Hepatocyte (in vitro differentiated cells): ENCODE results near the gene FARP1. TPM values are rescaled to one million over a fixed set of nuclear protein-coding genes. Genes with fewer than 3 reads are reported as not detected.

Source experiments
- DNase-seq: peaks from one replicate; pipeline ENCODE4 v3.0.0-alpha.2; 2016; ENCODE audit warnings: low spot score
- H2AFZ ChIP-seq: fragments of 200-600 bp; sonication (generic); 2 replicates; pipeline ENCODE4 v1.6.0; 2016; ENCODE audit warnings: antibody characterized with exemption, mild to moderate bottlenecking
- H3K27ac ChIP-seq: fragments of 200-600 bp; sonication (generic); 2 replicates; pipeline ENCODE4 v1.5.1; 2016; ENCODE audit warnings: mild to moderate bottlenecking
- H3K27me3 ChIP-seq: fragments of 200-600 bp; sonication (generic); 2 replicates; pipeline ENCODE4 v1.6.1; 2016
- H3K36me3 ChIP-seq: fragments of 200-600 bp; sonication (generic); replicated peaks from 2 replicates; pipeline ENCODE4 v1.5.1; 2016; ENCODE audit warnings: low read depth; ENCODE audit not compliant: insufficient read depth
- H3K4me1 ChIP-seq: fragments of 200-600 bp; sonication (generic); 2 replicates; pipeline ENCODE4 v1.5.1; 2016; ENCODE audit warnings: mild to moderate bottlenecking, moderate library complexity; ENCODE audit not compliant: insufficient read depth
- H3K4me2 ChIP-seq: fragments of 200-600 bp; sonication (generic); 2 replicates; pipeline ENCODE4 v1.6.0; 2016
- H3K4me3 ChIP-seq: fragments of 200-600 bp; sonication (generic); 2 replicates; pipeline ENCODE4 v1.5.1; 2016; ENCODE audit warnings: mild to moderate bottlenecking
- H3K79me2 ChIP-seq: fragments of 200-600 bp; sonication (generic); 2 replicates; pipeline ENCODE4 v1.6.0; 2017; ENCODE audit warnings: mild to moderate bottlenecking
- H3K9me2 ChIP-seq: fragments of 200-600 bp; sonication (generic); replicated peaks from 2 replicates; pipeline ENCODE4 v1.6.0; 2017; ENCODE audit warnings: mild to moderate bottlenecking; ENCODE audit not compliant: insufficient read depth
- H3K9me3 ChIP-seq: fragments of 200-600 bp; sonication (generic); 2 replicates; pipeline ENCODE4 v1.5.1; 2016; ENCODE audit warnings: low read depth, mild to moderate bottlenecking
- H4K20me1 ChIP-seq: fragments of 200-600 bp; sonication (generic); 2 replicates; pipeline ENCODE4 v1.6.0; 2016; ENCODE audit warnings: mild to moderate bottlenecking; ENCODE audit not compliant: insufficient read depth, poor library complexity, severe bottlenecking
- EZH2 ChIP-seq: fragments of 200-600 bp; sonication (generic); IDR thresholded peaks from 2 replicates; pipeline ENCODE4 v1.6.1; 2016; ENCODE audit warnings: antibody characterized with exemption, mild to moderate bottlenecking, borderline replicate concordance
- EZH2phosphoT487 ChIP-seq: fragments of 200-600 bp; sonication (generic); IDR thresholded peaks from one replicate; pipeline ENCODE4 v1.6.1; 2018; ENCODE audit warnings: antibody characterized with exemption, mild to moderate bottlenecking, low read depth, moderate library complexity; ENCODE audit not compliant: unreplicated experiment, severe bottlenecking
- WGBS: methylation state at CpG from one replicate; pipeline ENCODE4 v1.1.6; 2016; ENCODE audit warnings: low lambda C conversion rate; ENCODE audit errors: missing lambda C conversion rate; 5-methylcytosine and 5-hydroxymethylcytosine counted together
- polyA plus RNA-seq: library from polyadenylated mRNA; unstranded; fragments of >200 nt; fragmentation: Nextera tagmentation; extraction: Ambion mirVana; gene quantifications from 2 replicates; pipeline ENCODE4 v1.2.1, GENCODE V29; 2016
- total RNA-seq: library from RNA; depleted of rRNA; stranded (reverse); fragments of >200 nt; gene quantifications from 2 replicates; pipeline ENCODE4 v1.2.3, GENCODE V29; 2014
- TF ChIP-seq, protein P1 (sequence below): fragments of 200-600 bp; sonication (generic); IDR thresholded peaks from 2 replicates; pipeline ENCODE4 v1.5.1; 2016; ENCODE audit warnings: antibody characterized with exemption, mild to moderate bottlenecking; ENCODE audit not compliant: poor library complexity

FARP1 gene
- total and polyA plus RNA-seq, 2 experiments from 2014 or later = 35.5 to 68.7 TPM

DNA sequence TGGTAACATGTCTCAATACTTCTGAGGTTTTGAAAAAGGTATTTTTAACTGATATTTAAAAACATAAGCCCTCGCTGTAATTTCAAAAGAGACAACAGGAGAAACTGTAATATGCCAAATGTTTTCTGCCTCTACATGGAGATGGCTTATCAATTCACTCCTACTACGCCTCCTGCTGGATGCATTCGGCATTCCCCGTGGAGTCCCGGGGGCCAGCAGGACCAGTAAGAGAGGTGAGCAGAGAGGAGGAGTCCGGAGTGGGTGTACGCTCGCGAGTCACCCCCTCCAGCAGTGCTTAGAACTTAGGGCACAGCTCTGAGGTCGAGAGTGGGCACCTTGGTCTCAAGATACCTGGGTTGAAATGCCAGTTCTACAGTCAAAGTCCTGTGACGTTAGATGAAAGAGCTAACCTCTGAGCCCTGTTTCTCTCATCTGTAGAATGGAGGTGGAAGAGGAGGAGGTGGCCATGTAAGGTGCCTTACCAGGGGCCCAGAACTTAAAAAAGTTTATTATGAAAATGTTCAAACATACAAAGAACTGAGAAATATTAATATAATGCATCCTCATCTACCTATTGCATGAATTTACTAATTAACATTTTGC lies 323.8 kb downstream of the FARP1 start:
- no peaks in the 10 kb centered on the region for H3K36me3 ChIP-seq
- peaks cover 48% of the 10 kb centered on the region for H3K79me2 ChIP-seq
- H3K27me3 ChIP-seq = no peaks in the 10 kb centered on the region
- H3K9me2 ChIP-seq = no peaks in the 10 kb centered on the region
- no peak overlapping the region for H3K27ac ChIP-seq
- H2AFZ ChIP-seq = no peak overlapping the region
- no peak overlapping the region for H3K4me2 ChIP-seq
- no peak for TF ChIP-seq EZH2phosphoT487
- TF ChIP-seq, protein P1, sequence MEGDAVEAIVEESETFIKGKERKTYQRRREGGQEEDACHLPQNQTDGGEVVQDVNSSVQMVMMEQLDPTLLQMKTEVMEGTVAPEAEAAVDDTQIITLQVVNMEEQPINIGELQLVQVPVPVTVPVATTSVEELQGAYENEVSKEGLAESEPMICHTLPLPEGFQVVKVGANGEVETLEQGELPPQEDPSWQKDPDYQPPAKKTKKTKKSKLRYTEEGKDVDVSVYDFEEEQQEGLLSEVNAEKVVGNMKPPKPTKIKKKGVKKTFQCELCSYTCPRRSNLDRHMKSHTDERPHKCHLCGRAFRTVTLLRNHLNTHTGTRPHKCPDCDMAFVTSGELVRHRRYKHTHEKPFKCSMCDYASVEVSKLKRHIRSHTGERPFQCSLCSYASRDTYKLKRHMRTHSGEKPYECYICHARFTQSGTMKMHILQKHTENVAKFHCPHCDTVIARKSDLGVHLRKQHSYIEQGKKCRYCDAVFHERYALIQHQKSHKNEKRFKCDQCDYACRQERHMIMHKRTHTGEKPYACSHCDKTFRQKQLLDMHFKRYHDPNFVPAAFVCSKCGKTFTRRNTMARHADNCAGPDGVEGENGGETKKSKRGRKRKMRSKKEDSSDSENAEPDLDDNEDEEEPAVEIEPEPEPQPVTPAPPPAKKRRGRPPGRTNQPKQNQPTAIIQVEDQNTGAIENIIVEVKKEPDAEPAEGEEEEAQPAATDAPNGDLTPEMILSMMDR = peak; percentile 53
- no peak for DNase-seq
- H3K9me3 ChIP-seq = no peaks in the 10 kb centered on the region
- H3K4me1 ChIP-seq = no peaks in the 10 kb centered on the region
- peaks cover 2% of the 10 kb centered on the region for H4K20me1 ChIP-seq
- H3K4me3 ChIP-seq = no peak overlapping the region
- 68% methylated on average over 11 of the region's 11 CpGs for WGBS

GRCh38 chr13:98467263-98467985 lies 324.5 kb downstream of the FARP1 start:
- no peak overlapping the region for H3K27ac ChIP-seq
- H3K4me2 ChIP-seq = no peak overlapping the region
- no peak for DNase-seq

GRCh38 chr13:98468361-98468760 lies 325.5 kb downstream of the FARP1 start:
- peaks cover 41% of the 10 kb centered on the region for H3K79me2 ChIP-seq
- H3K27ac ChIP-seq = no peak overlapping the region
- no peak overlapping the region for H3K4me2 ChIP-seq
- no peaks in the 10 kb centered on the region for H3K36me3 ChIP-seq
- TF ChIP-seq EZH2phosphoT487 (no peak), EZH2 (no peak)
- TF ChIP-seq, protein P1 = no peak
- H3K4me3 ChIP-seq = no peak overlapping the region
- H3K9me3 ChIP-seq = no peaks in the 10 kb centered on the region
- H2AFZ ChIP-seq = no peak overlapping the region
- peaks cover 2% of the 10 kb centered on the region for H3K4me1 ChIP-seq
- H3K27me3 ChIP-seq = no peaks in the 10 kb centered on the region
- no peaks in the 10 kb centered on the region for H3K9me2 ChIP-seq
- DNase-seq = no peak
- H4K20me1 ChIP-seq = peaks cover 2% of the 10 kb centered on the region
- WGBS = 87% methylated on average over 3 of the region's 3 CpGs

More at GRCh38 chr13:98467263-98467985, 324.5 kb downstream of the FARP1 start:
- no peaks in the 10 kb centered on the region for H3K9me3 ChIP-seq
- no peaks in the 10 kb centered on the region for H3K36me3 ChIP-seq
- no peak for TF ChIP-seq EZH2phosphoT487
- TF ChIP-seq, protein P1 = no peak
- no peak for TF ChIP-seq EZH2
- H2AFZ ChIP-seq = no peak overlapping the region
- no peak overlapping the region for H3K4me3 ChIP-seq
- peaks cover 2% of the 10 kb centered on the region for H4K20me1 ChIP-seq
- H3K79me2 ChIP-seq = peaks cover 48% of the 10 kb centered on the region
- WGBS = 90% methylated on average over 13 of the region's 13 CpGs
- no peaks in the 10 kb centered on the region for H3K4me1 ChIP-seq
- no peaks in the 10 kb centered on the region for H3K27me3 ChIP-seq
- H3K9me2 ChIP-seq = no peaks in the 10 kb centered on the region
